ENCODE data around the gene PRR5L.

The PRR5L gene

GRCh38 chr11:36388951-36389350 lies 92.9 kb downstream of the PRR5L start:
- no peak for DNase-seq (ENCODE audit: low spot score)
- no peak for TF ChIP-seq CTCF (IDR thresholded peaks at IDR 0.05; ENCODE audit: extremely low read depth, missing control alignments)

GRCh38 chr11:36389811-36390210 lies 93.7 kb downstream of the PRR5L start:
- no peak for TF ChIP-seq CTCF (IDR thresholded peaks at IDR 0.05; ENCODE audit: extremely low read depth, missing control alignments)
- no peak for DNase-seq (ENCODE audit: low spot score)

GRCh38 chr11:36390963-36391471 lies 94.9 kb downstream of the PRR5L start:
- TF ChIP-seq CTCF (IDR thresholded peaks at IDR 0.05; ENCODE audit: extremely low read depth, missing control alignments): no peak

GRCh38 chr11:36392196-36392595 lies 96.1 kb downstream of the PRR5L start:
- DNase-seq (ENCODE audit: low spot score): no peak
- no peak for TF ChIP-seq CTCF (IDR thresholded peaks at IDR 0.05; ENCODE audit: extremely low read depth, missing control alignments)

More at GRCh38 chr11:36390963-36391471, 94.9 kb downstream of the PRR5L start:
- no peak for DNase-seq (ENCODE audit: low spot score)

- no peak for DNase-seq (ENCODE audit: low spot score)
- no peak for TF ChIP-seq CTCF (IDR thresholded peaks at IDR 0.05; ENCODE audit: extremely low read depth, missing control alignments)
These were observed 98.0 kb downstream of the PRR5L start for GRCh38 chr11:36394056-36394455.

- no peak for TF ChIP-seq CTCF (IDR thresholded peaks at IDR 0.05; ENCODE audit: extremely low read depth, missing control alignments)
- DNase-seq (ENCODE audit: low spot score): no peak
These were observed 98.8 kb downstream of the PRR5L start for GRCh38 chr11:36394926-36395325.

GRCh38 chr11:36395978-36396736 lies 100.1 kb downstream of the PRR5L start:
- DNase-seq (ENCODE audit: low spot score): no peak
- no peak for TF ChIP-seq CTCF (IDR thresholded peaks at IDR 0.05; ENCODE audit: extremely low read depth, missing control alignments)

All from GM20000 (cell line).